RPMI7951 (cell line): ENCODE measurements around the gene ANGPTL2. TPM values are rescaled to one million over a fixed set of nuclear protein-coding genes. Genes with fewer than 3 reads are reported as not detected.
"Not testable (repeated sequence)": the region's sequence is repeated elsewhere in the genome, so short reads cannot be mapped to it uniquely, and the experiment has no call there.

Source experiments
- DNase-seq: peaks from one replicate; pipeline ENCODE4 v3.0.0-alpha.2; 2012; ENCODE audit warnings: low read depth
- total RNA-seq: library from RNA; depleted of rRNA; stranded (reverse); fragments of >200 nt; shearing (Covaris generic); gene quantifications from 2 replicates; pipeline ENCODE4 v1.2.3, GENCODE V29; 2014; rRNA removed

Gene ANGPTL2, protein sequence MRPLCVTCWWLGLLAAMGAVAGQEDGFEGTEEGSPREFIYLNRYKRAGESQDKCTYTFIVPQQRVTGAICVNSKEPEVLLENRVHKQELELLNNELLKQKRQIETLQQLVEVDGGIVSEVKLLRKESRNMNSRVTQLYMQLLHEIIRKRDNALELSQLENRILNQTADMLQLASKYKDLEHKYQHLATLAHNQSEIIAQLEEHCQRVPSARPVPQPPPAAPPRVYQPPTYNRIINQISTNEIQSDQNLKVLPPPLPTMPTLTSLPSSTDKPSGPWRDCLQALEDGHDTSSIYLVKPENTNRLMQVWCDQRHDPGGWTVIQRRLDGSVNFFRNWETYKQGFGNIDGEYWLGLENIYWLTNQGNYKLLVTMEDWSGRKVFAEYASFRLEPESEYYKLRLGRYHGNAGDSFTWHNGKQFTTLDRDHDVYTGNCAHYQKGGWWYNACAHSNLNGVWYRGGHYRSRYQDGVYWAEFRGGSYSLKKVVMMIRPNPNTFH
- 36.3 and 47.8 TPM in 2 replicates for total RNA-seq

DNA sequence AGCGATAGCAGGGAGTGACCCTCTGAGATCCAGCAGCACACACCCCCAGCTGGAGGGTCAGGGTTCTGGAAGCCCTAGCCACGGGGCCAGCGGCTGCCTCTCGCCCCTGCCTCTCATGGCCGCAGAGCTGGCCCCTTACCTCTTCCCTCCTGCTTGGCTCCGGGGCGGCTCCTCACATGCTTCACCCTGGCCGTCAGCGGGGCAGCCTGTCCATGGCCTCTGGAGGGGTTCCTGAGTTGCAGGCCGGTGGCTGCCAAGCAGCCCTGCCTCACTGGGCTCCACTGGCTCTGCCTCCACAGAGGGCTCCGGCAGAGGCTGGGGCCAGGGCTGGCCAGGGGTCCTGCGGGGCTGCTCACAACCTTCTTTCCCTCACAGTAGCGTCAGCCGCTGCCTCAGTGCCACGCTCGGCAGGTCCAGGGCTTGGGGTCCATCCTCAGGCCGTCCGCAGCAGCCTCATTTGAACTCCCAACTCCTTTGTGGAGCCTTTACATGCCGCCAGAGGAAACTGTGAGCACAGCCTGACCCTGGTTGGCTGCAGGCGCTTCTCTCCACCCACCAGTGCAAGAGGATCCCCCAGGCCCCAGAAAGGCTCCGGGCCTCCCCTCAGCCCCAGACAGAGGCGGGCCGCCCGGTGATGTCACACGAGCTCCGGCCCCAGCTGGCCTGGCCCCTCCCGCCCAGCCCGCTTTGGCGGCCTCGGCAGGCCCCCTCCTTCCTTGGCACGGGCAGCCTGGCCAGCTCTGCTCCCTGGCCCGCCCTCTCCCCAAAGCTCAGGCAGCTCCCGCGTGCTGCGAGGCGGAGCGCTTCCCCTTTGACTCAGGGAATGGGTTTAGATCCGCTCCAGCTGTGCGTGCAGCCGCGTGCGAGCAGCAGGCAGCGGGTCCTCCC is at the start of gene ANGPTL2:
TSS of gene ANGPTL2 (minus strand) at position 460 of the 888 bp plus-strand sequence. CDS start 13,904 bp downstream, outside the sequence.
- DNase-seq, result peak; percentile 97

DNA sequence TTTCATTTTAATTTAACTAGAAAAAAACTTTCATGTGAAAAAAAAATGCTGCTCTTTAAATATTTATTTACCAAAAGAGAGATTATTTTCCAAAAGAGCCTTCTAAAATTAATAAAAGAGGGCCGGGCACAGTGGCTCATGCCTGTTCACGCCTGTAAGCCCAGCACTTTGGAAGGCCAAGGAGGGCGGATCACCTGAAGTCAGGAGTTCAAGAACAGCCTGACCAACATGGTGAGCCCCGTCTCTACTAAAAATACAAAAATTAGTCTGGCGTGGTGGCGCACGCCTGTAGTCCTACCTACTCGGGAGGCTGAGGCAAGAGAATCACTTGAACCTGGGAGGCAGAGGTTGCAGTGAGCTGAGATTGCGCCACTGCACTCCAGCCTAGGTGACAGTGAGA is 48.9 kb upstream of the ANGPTL2 start:
- DNase-seq, result not testable (repeated sequence)

DNA sequence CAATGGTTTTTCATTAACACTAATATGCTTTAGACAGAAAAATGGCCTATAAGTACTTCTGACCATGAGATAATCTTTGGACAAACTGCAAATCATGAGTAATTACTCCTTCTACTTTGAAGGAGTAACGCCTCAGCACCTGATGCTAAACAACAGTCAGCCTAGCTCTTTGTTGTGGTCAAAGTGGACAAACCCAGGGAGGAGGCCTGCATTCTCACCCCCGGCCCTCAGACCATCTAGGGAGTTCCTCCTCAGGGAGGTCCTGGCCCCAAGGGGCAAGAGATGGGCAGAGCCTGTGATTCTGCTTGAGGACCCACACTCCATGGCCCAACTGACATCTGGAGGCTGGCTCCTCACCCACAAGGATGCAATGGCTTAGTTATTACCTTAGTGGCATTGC is 48.2 kb upstream of the ANGPTL2 start:
- DNase-seq, result no peak

DNA sequence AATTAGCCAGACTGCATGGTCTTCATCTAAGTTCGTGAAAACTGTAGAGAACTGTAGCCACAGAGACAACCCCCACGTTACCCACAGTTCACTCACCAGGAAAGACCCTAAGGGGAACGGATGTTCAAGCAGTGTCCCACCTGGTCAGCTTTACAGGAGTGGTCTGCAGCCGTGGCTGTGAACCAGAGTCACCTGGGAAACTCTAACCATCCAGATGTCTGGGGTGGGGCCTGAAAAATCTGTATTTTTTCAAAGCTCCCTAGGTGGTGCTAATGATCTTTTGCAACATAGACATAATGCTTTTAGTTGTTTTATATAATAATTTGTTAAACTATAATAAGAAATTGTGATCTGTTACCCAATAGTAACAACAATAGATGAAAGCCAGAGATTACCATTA is 47.7 kb upstream of the ANGPTL2 start:
- no peak for DNase-seq

DNA sequence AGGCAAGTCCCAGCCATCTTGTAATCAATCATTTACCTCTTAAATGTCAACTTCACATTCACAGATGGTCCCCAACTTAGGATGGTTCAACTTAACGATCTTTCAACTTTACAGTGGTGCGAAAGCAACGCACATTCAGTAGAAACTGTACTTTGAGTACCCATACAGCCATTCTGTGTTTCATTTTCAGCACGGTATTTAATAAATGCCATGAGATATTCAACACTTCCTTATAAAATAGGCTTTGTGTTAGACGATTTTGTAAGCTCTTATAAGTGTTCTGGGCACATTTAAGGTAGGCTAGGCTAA is 47.1 kb upstream of the ANGPTL2 start:
- no peak for DNase-seq

DNA sequence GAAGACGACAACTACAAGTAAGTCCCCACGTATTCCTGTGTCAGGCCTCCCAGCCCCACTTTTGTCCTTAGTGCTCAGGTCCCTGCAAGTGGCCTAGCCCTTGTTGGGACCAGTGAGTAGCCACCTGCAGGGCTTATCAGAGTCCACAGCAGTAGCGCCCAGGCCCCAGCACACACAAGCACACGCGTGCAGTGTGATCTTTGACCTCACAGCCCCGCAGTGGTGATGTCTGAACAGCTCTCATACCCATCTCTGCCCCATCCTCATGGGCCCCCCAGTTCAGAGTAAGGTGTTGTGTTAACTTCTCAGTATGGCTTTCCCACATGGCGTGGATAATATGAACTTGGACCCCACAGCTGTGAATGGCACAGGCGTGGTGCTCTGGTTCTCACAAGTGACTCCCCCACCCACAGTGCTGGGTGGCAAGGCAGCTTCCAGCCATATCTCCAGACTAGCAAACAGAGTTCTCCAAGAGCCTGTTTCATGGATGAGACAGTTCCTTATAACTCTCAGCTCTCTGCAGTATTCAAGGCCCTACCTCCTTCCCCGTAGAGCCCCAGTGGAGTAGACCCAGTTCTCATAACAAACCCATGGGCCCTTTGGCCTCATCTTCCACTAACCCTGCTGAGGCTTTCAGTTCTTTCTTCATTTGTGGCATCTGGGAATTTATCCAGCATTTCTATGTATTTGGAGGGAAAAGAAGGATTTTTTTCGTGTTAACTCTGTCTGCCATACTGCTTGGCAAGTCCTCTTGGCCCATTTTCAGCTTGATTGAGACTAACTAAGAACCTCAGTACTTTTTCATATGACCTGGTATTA is 46.5 kb upstream of the ANGPTL2 start:
- DNase-seq, result no peak

DNA sequence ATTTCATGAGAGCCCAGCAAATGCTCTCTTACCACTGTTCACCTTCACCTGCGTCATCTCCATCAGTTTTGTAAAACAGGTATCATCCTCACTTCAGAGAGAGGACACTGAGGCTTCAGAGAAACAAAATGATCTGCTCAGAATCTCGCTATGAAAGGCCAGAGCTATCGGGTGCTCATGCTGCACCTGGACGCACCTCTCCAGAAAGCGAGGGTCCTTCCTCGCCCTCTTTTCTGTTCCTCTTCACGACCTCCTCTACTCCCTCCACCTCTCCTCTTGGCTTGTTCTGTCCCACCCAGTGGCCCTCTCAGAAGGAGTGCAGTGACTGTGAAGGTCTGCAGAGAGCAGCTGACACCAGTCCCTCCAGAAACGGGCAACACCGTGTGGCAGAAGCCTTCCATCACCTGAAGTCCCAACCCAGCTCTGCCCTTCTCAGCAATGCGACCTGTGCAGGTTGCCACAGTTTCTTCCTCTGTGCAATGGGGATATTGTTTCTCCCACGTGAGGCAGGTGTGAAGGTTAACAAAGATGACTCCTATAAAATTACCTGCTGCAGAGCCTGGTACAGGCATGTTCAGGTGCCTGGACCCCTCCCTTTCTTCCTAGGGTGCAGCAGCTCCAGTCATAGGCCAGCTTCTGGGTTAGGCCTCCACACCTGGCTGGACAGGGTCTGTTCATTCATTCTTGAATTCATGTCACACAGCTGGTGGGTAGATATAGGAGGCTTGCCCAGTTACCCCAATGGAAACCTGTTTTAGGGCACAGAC is 45.3 kb upstream of the ANGPTL2 start:
- no peak for DNase-seq

DNA sequence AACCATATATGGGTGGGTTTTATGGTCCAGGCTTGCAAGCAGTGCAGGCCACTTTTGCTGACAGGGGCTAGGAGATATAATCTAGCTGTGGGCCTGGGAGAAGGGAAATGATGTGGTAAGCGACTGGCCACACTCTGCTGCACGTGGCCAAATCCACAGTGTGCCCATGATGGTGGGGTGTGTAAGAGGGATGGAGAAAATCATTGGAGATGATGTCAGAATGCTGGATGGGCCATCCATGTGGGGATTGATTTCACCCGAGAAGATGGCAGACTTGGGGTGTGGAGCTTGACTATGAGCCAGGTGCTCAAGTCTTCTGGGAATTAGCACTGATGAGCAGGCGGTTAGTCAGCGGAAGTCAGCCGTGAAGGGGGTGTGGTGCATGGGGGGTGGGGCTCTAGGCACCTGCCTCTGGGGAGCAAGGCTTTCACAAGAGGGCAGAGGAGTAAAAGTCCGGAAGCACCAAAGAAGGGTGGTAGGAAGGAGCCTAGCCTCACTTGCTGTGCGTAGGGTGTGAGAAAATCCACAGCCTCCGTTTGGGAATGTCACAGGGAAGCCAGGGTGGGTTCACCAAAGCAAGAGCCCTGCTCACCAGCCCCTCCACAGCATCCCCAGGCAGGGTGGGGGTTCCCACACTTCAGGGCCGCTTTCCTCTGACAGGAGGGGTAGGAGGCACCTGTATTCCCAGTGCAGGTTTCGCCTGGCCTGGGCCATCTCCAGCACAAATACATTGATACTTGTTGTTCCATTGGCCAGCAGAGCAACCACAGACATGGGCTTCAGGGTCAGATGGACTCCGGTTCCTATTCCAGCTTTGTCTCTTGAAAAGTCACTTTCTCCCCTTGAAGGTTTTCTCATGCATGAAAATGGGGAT is 44.5 kb upstream of the ANGPTL2 start:
- peak; percentile 75 for DNase-seq

DNA sequence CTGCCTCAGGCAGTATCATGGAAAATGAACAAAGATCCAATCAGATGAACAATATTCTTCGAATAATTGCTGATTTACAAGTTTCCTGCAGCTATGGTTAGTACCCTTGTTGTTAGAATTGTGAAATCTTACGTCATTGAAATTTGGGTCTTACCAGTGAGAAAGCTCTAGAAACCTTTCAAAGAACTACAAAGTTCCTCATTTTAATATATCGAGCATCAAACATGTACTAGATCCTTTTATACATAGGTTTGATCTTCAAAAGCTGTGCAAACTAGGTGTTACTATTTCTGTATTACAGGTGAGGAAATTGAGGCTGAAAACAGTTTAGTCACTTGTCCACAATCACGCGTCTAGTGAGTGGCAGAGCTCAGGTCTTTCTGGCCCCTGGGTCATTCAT is 43.7 kb upstream of the ANGPTL2 start:
- no peak for DNase-seq

DNA sequence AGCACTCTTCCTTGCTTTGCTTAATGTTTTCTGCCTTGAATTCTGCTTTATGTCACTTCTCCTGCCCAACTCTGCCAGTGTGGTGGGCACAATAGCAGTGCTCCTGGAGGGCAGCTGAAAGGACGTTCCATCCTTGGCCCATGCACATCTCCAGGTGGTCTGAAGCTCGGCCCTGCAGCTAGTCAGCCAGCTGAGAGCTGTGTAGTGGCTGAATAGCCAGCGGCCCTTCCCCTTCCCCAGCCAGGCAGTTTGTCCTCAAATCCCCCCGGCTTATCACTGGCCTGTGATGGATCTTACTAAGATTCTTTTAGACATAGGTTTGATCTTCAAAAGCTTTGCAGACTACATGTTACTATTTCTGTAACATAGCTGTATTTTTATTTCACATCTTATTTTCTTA is 42.7 kb upstream of the ANGPTL2 start:
- DNase-seq, result no peak

DNA sequence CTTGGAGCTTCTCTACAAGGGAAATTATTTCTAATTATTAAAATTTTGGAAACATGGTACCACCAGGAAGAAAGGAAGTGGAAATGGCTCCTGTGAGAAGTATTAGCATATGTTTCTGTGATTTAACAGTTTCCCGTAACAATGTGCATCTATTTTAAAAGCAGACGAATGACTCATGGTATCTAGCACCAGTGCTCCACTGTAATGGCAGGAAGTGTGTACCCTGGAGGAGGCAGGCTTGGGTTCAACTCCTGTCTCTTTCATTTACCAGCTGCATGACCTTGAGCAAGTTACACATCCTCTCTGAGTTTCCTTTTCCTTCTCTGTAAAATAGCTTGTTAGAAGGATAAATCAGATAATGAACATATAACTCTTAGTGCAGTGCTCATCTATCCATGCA is 41.0 kb upstream of the ANGPTL2 start:
- peak; percentile 91 for DNase-seq

DNA sequence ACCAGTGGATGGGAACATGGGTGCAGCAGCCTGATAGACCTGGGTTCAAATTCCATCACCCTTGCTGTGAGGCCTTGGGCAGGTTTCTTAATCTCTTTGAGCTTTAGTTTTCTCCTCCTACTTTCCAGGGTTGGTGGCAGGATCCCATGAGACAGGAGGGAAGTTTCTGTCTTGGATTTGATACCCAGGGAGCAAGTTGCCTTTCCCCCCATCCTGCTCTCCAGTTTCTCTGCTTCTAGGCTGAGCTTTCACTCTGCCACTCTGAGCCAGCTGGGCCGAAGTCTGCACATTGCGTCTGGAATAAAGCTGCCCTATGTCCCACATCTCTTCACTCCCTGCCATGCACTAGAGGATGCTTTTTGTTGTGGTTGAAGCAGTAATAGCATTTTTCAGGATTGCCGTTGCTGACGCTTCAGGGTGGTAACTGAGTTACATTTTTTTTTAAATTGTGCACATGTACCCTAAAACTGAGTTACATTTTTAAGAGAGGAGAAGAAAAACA is 40.5 kb upstream of the ANGPTL2 start:
- DNase-seq, result peak; percentile 49

DNA sequence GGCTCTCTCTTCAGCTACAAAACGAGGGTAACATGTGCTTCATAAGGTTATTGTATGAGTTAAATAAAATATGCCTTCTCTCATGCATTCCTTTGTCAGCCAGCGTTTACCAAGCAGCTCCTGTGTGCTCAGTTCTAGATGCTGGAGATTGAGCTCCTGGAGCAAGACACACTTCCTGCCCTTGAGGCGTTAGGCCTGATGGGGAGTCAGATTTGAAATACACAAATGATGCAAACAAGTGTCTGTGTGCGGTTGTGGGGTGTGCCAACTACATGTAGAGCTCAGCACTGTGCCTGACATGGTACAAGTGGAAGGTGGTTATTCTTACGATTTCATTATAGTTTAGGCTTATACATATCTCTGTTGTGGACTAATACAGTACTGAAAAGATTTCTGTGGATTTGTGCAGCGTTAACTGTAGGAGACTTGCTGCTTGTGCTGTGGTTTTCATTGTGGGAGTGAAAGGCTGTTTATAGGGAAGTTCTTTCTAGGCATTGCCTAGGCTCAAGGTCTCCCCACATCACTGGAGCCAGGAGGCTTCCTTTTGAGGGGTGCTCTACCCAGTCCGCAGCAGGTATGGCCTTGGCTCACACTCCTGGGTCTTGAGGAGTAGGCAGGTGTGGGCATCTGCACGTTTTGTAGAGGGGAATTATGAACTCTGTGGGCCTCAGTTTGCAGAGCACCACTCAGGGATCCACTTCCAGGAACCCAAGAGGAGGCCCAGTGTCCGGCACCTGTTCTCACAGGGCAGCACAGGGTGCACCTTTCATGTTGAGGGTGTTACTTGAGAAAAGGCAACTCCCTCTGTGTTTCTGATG is 39.8 kb upstream of the ANGPTL2 start:
- peak; percentile 69 for DNase-seq

DNA sequence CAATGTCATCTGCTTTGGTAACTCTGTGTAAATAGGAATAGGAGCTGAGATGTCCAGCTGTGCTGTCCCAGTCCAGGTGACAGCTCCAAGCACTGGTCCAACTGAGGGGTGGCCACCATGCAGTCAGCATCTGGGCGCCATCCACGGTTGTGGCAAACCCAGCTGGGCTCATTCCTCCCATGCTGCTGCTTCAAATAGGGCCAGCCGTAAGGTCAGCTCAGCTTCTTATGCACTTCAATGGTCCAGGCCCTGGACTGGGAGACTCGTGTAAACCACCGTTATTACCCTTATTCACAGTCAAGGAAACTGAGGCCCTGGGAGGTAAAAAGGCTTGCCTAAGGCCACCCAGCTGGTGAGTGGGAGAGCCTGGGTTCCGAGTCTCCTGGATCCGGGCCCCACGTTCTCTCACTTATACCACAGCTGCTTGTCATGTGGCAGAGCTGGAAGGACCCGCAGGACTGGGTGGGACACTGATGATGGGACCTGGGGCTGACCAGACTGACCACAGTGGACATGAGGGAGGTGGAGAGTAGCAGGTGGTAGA is 38.7 kb upstream of the ANGPTL2 start:
- no peak for DNase-seq

DNA sequence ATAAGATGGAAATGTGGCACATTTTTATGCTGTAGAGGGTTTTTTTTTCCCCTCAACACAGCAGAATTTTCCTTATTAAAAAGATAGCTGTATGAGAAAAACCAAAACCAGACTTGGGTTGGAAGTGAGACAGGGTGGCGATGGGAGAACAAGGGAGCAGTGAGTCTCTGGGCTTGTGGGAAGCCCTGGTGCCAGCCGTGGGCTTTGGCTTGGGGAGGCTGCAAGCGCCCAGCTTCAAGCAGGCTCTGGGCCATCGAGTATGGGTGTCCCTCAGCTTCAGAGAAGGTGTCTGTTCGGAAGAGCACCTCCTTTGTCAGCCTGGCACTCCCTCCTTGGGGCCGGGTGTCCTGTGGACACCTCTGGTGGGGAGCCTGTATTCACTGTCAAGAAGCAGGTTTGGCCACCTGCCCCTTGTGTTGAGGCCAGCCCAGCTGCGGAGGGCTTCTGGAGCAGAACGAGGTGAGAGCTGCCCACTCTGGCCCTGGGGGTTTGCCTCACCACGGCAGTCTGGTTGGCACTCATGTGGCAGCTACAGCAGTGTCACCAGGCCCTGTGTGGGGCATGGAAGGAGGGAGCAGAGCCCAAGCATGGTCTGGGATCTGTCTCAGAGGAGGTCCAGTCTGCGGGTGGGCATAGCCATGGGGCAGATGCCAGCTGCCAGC is 37.6 kb upstream of the ANGPTL2 start:
- no peak for DNase-seq

DNA sequence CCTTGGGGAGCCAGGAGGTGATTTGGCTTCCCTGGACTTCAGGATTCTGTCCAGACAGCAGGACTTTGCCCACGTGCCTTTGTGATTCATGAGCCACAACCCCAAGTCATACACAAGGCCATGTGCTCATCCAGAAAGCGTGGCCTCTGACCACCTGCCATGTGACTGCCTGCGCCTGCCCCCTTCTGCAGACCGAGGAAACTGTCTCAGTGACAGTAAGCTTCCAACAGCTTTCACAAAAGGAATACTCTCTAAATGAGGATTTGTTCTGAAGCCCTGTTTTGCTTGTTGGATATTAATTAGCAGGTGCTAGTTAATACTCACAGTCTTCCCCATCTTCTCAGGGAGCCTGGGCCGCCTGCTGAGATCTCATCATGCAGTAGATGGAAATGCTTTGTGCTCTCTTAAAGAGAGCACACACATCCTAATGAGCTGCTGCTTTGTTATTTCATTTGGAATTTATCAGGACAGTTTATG is 36.9 kb upstream of the ANGPTL2 start:
- peak; percentile 93 for DNase-seq

DNA sequence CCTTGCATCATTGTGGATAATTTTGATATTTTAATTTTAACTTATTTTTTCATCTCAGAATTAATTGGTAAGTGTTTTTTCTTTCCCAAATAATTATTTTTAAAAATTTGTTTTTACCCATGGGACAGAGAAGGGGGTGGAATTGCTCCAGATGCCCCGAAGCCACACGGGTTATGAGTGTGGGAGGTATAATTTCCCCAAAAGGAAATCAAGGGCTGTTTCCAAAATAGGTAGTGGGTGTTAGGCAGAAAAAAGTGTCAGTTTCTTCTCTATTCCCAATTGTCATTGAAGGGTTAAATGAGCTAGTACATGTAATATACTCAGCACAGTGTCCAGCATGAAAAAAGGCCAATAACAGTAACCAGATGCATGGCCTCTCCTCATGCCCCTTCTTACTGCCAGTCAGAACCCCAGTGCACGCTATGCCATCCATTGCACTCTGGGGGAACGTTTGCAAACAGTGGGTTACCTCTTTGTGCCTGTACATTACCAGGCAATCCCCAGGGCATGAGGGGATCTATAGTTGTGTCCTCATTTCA is 36.4 kb upstream of the ANGPTL2 start:
- no peak for DNase-seq
